WERI-Rb-1 (cell line): ENCODE results near the gene KCNIP4.

Experiments used
- DNase-seq: peaks from one replicate; pipeline ENCODE4 v3.0.0-alpha.2; 2020
- H3K27ac ChIP-seq: fragments of 250-450 bp; sonication (Bioruptor Pico); 2 replicates; pipeline ENCODE4 v1.5.1; 2020; ENCODE audit warnings: mild to moderate bottlenecking, moderate library complexity
- H3K27me3 ChIP-seq: fragments of 250-450 bp; sonication (Bioruptor Pico); 2 replicates; pipeline ENCODE4 v1.5.1; 2021; ENCODE audit warnings: mild to moderate bottlenecking, low read depth, moderate library complexity; ENCODE audit not compliant: insufficient read depth, severe bottlenecking
- H3K36me3 ChIP-seq: fragments of 250-450 bp; sonication (Bioruptor Pico); 2 replicates; pipeline ENCODE4 v1.5.1; 2020; ENCODE audit warnings: mild to moderate bottlenecking, moderate library complexity
- H3K4me3 ChIP-seq: 2 replicates; pipeline ENCODE4 v1.5.1; 2011; ENCODE audit warnings: low read depth, mild to moderate bottlenecking, control low read depth, low read length
- H3K9me3 ChIP-seq: fragments of 250-450 bp; sonication (Bioruptor Pico); 2 replicates; pipeline ENCODE4 v1.5.1; 2021; ENCODE audit warnings: mild to moderate bottlenecking, moderate library complexity; ENCODE audit not compliant: severe bottlenecking
- CTCF ChIP-seq: IDR thresholded peaks from 2 replicates; pipeline ENCODE4 v1.5.1; 2011; ENCODE audit warnings: low read depth, mild to moderate bottlenecking, control low read depth, inconsistent platforms, low read length

The KCNIP4 gene

DNA sequence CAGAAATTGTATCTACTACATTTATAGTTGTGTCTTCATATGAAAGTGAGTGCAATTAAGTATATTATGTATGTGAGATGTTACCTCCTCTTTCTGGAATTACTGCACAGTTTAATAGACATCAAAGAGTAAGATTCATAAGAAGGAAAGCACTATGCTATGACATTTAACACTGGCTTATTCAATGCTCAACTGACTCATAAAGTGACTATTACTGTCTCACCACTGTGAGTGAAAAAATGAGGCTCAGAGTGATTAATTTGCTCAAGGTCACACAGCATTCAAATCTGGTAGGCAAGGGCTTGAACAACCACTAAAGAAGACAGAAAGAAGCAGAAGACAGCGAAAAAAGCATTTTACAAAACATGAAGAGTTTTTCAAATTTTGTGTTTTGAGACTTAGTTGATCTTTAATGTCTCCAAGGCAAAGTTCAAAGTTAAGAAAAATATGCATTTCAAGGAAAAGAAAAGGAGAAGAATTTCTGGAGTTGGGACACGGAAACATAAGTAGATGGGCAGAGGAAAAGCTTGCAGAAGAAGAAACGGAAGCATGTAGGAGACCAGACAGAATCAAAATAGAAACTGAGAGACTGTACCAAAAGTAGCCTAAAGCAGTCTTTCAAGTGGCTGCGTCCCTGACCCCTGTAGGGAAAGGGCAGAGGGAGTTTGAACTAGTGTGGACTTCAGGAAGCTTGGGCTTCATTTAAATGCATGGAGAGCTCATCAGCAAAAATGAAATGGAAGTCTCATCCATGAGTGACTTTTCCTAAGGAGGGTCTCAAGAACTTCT is 66.3 kb downstream of the KCNIP4 start:
- Histone ChIP-seq H3K27me3 (no peaks in the 10 kb centered on the region), H3K9me3 (peaks cover under 1% of the 10 kb centered on the region), H3K27ac (no peak overlapping the region), H3K36me3 (no peaks in the 10 kb centered on the region; the same call in 1 of the 2 replicates), H3K4me3 (no peak overlapping the region)
- DNase-seq, result no peak
- no peak for TF ChIP-seq CTCF

DNA sequence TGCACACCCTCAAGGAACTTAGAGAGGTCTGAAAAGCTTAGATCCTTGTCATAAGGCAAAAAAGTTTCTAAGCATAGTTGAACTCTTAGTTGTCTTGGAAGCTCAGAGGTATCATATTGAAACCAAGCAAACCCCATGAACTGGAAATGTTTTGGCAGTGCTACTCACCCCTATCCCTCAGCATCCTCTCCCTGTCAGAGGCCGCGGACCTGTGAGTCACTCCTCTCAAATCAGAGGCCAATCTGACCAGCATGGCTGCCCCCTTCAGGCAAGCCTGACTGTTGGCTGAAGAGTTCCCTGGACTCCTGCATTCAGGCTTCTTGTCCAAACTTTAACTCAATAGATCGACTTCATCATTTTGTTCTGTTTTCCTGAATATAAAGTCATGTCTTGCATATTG is 69.4 kb downstream of the KCNIP4 start:
- Histone ChIP-seq H3K9me3 (peaks cover 3% of the 10 kb centered on the region), H3K27ac (no peak overlapping the region), H3K27me3 (no peaks in the 10 kb centered on the region), H3K36me3 (no peaks in the 10 kb centered on the region; the same call in 1 of the 2 replicates), H3K4me3 (no peak overlapping the region)
- TF ChIP-seq CTCF, result peak; percentile 53
- peak; percentile 51 for DNase-seq

- Histone ChIP-seq H3K36me3 (no peaks in the 10 kb centered on the region; the same call in 1 of the 2 replicates), H3K4me3 (no peak overlapping the region), H3K9me3 (peaks cover 3% of the 10 kb centered on the region), H3K27me3 (no peaks in the 10 kb centered on the region), H3K27ac (peak overlapping the region; percentile 50)
- no peak for TF ChIP-seq CTCF
- DNase-seq, result peak; percentile 52
These were observed 71.9 kb downstream of the KCNIP4 start for GRCh38 chr4:21876711-21877110.

DNA sequence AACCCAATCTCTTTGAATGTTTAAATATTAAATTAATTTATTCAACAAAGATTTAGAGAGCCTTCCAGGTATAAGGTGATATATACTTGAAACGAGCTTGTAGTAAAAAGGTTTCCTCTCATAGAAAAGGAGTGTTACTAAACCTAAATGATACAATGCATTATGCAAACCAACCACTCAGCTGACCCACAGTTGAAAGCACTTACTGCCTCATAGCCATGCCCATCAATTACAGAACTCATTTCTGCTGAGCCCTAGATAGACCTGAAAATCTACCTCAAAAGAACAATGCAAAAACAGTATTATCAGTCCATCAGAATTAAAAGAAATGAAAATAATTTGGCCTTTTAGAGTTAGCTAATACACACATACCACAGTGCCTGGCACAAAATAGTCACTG is 75.4 kb downstream of the KCNIP4 start:
- Histone ChIP-seq H3K9me3 (peaks cover 3% of the 10 kb centered on the region), H3K27ac (no peak overlapping the region), H3K36me3 (no peaks in the 10 kb centered on the region; the same call in 1 of the 2 replicates), H3K27me3 (no peaks in the 10 kb centered on the region), H3K4me3 (no peak overlapping the region)
- TF ChIP-seq CTCF, result no peak
- DNase-seq, result no peak

DNA sequence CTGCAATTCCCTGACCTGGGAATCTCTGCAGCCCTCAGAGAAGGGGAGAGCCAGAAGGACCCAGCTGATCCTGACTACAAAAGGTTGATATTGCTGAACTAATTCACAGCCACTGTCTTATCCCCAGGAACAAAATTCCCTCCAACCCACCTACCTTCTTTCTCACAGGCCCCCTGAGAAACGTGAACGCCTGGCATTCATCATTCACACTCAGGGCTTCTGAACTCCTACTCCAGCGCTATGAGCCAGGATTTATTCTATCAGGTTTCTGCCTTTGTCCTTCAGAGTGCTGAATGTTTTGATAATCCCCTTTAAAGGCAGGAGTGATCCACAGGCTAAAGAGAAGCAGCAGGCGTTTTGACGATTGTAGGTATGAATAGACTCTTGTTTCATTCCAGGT is 76.5 kb downstream of the KCNIP4 start:
- peak overlapping the region; percentile 11; the same call in 1 of the 2 replicates for H3K4me3 ChIP-seq
- no peaks in the 10 kb centered on the region for H3K27me3 ChIP-seq
- peak; percentile 33 for DNase-seq
- no peaks in the 10 kb centered on the region for H3K36me3 ChIP-seq
- no peak for TF ChIP-seq CTCF
- peaks cover 1% of the 10 kb centered on the region for H3K9me3 ChIP-seq
- H3K27ac ChIP-seq, result peak overlapping the region; percentile 50
